ELR (cell line): ENCODE measurements around the gene RELL2.

Source experiments
- DNase-seq: peaks from one replicate; pipeline ENCODE4 v3.0.0-alpha.2; 2015; ENCODE audit warnings: low read depth

The RELL2 gene

DNA sequence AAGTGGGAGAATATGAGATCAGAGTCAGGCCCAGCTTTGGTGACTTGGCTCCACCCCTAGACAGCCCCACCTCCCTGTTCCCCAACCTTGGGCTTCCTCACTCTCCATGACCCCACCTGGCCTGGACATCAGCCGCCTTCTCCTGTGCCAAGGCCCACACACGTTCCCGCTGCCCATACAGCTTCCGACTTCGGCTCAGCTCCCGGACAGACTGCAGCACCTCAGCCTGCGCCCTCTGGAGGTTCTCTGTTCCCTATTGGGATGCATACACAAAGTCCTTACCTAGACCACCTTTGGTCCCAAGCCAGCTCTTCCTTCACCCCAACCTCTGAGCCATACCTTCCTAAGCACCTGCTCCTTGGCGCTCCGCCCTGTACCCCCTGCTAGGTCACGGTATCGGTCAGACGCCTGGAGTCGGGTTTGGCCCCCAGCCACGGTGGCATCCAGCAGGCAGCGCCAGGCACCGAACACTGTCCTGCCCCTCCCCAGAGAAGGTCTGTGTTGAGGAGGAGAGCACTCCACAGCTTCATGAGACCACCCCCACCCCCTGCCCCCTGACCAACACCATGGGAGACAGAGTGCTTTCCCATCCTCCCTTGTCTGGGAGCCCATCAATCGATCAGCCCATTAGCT is 12.4 kb downstream of the RELL2 start:
- no peak for DNase-seq

DNA sequence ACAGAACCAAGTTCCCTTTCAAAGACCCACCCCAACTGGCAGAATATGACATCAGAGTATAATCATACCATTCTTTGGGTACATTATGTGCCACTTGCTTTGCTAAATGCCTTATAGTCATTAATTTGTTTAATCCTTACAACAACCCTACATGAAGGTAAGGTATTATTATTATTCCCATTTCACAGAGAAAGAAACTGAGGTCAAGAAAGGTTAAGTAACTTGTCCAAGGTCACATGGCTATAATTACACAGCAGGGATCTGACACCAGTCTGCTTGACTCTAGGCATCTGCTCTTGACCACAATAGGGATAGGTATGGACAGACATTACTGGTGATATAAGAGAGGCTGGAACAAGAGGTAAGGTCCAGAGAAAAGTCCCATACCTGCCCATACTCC is 13.2 kb downstream of the RELL2 start:
- DNase-seq: no peak

DNA sequence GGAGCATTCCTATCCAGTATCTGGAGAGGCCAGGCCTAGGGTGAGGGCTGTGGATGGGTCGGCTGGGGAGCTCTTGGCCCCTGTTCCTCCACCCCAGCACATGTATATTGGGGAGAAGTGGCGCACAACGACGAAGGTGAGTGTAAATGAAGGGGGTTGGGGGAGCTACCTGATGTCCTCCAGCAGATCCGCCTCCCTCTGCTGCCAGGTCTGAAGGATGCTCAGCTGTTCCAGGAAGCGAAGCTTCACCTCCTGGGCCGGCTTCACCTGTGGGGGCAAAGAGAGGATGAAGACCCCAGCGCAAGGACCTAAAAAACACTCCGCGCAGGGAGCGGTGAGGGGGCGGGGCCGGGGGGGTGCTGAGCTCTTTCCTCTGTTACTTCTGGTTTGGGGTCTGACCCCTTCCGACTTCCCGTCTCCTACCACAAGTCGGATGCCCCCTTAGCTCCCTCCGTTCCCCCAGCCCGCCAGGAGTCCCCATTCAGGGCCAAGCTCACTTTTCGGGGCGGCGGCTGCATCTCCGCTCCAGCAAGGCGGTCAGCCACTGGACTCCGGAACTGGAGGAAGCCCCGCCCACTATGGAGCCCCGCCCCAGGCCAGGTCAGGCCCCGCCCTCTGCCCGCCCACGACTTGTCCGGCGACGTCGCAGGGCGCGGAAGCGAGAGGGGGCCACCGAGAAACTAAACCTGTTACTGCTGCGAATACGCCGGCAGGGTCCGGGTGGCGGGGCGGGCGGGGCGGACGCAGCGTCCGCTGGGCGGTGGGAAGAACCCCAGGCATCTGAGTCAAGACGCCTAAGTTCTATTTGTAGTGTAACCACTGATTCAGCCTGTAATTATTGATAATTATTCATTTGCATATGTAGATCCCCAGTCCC is 14.3 kb downstream of the RELL2 start, which contains the start of gene FCHSD1:
Gene FCHSD1 (minus strand): TSS at position 568 of the 877 bp plus-strand sequence. CDS start 50 bp downstream, at position 518.
- DNase-seq: peak; percentile 83

DNA sequence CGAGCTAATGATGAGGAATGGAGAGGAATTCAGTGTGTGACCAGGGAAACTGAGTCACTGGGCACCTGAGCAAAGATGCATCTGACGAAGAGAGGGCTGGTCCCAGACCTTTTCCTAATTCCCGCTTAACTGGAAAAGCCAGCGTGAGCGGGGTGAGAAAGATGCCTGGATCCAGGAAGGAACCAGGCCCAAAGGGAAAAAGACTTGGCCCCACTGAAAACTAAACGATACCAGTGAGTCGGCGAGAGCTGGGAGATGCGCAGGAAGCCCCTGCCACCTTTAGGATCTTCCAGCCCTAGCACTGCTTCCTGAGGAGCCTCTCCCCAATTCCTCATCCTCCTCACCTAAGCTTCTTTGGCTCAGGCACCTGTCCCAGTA is 14.9 kb downstream of the RELL2 start:
- no peak for DNase-seq

DNA sequence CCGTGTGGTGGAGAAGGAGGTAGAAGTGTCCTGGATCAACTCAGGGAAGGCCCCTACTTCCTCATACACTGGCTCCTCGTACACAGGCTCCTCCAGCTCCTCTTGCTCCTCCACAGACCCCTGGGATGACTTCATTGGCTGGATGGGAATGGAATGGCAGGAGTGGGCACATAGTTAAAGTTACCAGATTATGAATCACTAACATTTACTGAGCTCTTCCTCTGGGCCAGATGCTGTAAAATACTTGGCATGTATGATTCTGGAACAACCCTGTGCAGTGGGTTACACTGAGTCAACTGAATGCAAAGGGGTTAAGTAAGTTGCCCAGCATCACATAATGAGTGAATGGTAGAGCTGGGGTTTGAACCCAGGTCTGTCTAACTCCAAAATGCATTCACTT is 17.5 kb downstream of the RELL2 start:
- DNase-seq: peak; percentile 90

DNA sequence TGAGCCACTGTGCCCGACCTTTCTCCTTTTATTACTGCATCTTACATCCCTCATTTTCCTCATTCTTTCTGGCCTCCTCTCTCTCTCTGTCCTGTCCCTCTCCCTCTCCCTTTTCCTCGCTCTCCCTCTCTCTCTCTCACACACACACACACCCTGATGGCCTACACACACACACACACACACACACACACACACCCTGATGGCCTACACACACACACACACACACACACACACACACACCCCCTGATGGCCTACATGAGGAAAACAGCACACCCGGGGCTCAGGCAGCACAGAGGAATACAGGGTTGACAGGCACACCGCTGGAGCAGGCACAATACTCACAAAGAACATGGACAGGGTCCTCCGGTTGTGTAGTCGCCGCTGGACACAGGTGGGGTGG is 18.2 kb downstream of the RELL2 start:
- no peak for DNase-seq

DNA sequence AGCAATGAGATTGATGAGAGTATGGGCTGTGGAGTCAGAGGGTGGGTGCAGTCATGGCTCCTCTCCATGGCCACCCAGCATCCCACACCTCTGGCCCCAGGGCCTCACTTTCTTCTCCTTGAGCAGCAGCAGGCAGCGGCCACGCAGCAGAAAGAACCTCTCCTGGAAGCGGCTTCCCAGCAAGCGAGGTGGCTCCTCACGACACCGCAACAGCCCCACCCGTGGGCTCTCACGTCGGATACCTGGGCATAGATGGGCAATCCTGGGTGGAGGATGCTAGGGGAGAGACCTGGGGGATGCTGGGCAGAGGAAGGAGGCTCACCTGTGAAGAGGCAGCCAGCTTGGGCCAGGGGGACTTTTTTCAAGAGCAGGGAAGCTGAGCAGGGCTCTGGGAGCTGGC is 19.6 kb downstream of the RELL2 start:
- DNase-seq: no peak

DNA sequence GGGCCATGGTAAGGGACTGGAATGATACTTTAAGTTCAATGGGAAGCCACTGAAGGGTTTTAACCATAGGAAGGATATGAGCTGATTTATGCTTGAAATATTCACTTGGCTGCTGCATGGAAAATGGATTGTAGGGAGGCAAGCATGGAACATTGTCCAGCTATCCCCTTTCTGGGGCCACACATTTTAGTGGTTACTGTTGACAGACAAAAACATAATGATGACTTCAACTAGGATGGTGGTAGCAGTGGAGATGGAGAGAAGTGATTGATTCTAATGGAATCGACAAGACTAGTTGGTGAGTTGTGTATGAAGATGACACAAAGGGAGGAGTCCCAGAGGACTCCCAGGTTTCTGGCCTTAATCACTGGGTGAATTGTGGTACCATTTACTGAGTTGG is 20.6 kb downstream of the RELL2 start:
- no peak for DNase-seq

DNA sequence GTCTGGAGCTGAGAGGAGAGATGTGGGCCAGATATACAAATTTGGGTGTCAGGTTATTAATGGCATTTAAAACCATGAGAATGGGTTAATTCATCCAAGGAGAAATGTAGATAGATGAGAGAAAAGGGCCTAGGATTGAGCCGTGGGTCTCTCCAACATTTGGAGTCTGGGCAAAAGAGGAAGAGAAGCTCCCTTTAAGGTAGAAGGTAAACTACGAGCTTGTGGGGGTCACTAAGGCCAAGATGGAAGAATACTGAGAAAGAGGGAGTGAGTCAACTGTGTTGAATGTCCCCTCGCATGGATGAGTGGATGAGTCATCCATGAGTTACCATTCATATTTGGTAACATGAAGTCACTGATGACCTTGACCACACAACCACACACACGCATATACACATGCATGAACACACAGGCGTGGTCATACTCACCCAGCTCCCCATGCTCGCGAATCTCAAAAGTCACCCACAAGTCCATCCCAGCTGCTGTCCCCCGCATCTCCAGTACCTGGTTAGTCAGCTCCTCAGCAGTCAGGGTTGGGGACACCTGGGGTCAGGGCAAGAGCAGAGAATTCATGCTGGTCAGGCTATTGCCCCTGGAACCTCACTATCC is 21.2 kb downstream of the RELL2 start:
- peak; percentile 99 for DNase-seq

DNA sequence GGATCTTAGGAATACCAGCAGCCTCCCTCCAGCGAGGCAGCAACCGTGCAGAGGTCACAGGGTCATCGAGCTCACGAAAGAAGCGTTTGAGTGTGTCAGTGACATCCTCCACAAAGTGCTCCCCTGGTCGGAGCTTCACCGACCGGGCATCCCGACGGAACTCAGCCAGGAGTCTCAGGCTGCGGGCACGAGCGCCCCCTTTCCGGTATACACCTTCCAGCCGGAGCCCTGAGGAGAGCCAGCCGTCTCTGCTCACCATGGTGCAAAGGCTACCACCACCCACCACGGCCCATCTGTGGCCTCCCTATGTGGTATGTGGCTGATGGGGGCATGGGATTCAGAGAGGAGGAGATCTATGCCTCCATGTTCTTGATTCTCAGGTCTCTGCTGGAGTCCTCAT is 25.2 kb downstream of the RELL2 start:
- no peak for DNase-seq

DNA sequence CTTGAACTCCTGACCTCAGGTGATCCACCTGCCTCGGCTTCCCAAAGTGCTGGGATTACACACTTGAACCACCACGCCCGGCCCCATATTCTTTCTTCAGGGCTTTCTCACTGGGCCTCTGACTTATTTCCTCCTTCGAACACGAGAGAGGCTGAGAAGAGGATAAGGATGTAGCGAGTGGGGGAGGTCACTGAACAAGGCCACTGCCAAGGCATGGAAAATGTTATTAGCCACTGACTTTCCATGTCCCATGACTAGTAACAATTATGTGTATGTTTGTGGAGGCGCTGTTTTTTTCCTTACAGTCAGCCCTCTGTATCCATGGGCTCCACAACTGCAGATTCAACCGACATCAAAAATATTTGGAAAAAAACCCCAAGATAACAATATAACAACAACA is 26.7 kb downstream of the RELL2 start:
- DNase-seq: no peak

DNA sequence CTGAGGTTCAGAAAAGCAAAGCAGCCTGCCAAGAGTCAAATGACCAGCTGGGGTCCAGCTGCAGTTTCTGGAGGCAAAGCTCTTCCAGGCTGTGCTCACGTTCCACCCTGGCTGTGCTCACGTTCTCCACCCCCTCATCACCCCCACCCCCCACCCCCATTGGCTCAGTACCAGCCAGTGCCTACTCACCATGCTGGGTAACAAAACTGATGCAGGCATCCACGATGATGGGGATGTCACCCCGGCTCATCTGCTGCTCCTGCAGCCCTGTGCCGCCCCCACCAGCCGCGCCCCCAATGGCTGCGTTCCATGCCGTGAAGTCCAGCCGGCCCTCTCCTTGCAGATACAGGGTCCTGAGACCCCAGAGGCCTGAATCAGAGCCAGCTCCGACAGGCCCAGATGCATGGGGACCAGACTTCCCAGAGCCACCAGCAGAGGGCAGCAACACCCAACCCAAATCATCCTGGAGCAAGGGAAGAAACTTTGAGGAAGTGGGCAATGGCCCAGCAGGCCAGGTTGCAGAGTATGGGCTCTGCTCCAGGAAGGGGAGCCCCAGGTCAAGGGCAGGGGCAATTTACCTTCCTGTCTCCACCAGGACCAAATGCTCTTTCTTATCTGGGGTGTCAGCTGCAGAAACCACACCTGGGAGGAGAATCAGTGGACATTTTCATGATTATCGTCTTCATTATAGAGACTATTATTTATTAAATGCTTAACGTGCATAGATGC is 28.1 kb downstream of the RELL2 start:
- peak; percentile 72 for DNase-seq

DNA sequence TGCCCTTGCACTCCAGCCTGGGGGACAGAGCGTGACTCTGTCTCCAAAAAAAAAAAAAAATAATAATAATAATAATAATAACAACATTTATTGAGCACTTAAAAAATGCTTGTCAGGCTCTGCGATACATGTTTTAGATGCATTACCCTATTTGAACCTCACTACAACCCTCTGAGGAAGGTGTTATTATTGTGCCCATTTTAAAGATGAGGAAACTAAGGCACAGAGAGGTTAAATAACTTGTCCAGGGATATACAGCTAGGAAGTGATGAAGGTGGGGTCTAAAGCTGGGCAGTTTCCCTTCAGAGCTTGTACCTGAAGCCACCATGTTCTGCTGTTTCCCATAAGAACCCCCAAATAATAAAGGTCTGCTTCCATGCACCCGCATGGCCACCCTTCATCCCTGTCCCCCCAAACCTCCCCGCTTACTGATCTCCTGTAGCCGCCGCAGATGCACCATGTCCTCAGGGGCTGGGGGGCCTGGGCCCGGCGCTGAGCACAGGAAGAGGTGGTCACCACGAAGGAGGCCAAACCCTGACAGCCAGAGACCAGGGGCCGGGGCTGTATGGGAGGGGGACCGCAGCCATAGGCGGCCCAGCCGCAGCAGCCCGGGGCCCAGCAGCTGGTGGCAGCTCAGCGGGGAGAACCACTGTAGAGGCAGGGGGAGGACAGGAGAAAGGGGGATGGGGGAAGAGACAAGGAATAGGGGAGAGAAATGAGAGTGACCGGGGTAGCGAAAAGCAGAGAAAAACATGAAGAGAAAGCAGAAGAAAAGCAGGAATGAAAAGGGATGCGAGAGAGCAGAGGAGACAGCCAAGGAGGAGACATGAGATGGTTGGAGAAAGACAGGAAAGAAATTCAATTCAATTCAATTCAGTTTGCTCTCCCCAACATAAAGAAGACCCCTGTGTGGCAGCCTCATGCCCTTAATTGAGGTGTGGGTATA is 29.5 kb downstream of the RELL2 start:
- no peak for DNase-seq

DNA sequence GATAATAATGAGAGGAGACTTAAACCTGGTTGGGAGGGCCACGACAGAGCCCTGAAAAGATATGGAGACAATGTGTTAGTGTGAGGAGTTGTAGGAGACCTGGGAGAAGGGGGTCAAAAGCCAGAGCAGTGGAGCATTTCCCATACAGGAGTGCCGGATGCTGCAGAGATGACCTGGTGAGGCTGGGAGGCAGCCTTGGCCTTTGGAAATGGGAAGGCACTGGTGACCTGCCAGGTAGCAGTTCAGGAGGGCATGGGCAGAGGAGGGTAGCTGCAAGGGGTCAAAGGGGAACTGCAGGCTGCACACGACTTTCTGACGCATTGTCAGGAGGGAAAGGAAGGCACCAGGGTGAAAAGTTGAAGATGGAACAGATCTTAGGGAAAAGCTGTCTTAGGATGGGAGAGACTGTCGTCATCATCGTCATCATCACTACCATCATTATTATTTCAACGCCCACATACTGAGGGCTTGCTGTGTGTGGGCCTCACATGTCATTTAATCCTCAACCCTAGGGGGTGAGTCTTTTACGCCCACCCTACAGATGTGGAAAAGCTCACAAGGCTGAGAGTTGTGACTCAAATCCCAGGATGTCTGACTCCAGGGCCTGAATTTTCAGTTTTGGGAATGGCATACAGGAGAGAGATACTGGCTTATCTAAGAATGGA is 31.9 kb downstream of the RELL2 start:
- no peak for DNase-seq

DNA sequence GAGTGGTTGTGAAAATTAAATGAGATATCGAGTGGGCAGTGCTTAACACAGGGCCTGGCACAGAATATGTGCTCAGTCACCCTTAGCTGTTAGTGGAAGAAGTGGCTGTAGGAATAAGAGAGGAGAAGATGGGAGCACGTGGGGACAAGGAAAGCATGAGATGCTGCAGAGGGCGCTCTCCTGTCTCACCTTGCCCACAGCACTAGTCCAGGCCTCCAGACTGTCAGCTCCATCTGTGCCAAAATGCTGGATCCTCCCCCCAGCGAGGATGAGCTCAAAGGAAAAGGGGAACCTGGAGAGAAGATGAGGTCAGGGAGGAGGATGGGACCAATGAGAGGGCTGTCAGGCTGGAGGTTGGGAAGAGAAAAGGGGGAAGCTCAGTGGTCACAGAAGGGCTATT is 32.7 kb downstream of the RELL2 start:
- DNase-seq: no peak

DNA sequence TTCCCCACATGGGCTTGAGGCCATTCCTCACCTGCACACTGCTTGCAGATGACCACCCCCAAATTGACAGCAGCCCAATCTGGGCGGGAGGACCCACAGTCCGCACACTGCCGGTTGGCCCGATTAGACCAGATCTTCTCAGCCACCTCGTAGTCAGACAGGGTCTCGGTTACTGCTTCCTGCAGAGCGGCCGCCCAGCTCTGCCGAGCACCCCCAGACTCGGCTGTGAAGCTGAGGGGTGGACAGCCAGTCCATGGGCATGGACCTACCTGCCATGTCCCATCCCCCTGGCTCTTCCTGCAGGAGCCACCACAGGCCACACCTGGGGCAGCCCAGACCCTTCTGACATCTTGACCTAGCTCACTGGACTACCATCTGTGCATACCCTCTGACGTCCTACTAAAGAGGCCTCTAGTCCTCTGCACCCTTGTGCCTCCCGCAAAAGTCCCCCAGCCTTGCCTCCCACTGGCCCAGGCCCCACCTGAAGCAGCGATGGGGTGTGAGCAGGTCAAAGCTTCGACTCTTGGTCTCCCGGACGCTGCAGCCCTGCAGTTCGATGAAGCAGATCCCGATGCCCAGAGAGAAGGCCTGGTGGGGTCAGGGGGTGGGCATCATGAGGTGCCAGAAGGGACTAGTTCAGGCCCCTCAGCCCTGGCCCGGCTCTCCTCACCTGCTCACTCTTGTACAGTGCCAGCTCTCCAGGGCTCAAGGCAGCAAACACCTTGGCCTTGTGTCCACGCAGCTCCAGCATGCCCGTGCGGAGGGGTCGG is 35.5 kb downstream of the RELL2 start:
- no peak for DNase-seq

DNA sequence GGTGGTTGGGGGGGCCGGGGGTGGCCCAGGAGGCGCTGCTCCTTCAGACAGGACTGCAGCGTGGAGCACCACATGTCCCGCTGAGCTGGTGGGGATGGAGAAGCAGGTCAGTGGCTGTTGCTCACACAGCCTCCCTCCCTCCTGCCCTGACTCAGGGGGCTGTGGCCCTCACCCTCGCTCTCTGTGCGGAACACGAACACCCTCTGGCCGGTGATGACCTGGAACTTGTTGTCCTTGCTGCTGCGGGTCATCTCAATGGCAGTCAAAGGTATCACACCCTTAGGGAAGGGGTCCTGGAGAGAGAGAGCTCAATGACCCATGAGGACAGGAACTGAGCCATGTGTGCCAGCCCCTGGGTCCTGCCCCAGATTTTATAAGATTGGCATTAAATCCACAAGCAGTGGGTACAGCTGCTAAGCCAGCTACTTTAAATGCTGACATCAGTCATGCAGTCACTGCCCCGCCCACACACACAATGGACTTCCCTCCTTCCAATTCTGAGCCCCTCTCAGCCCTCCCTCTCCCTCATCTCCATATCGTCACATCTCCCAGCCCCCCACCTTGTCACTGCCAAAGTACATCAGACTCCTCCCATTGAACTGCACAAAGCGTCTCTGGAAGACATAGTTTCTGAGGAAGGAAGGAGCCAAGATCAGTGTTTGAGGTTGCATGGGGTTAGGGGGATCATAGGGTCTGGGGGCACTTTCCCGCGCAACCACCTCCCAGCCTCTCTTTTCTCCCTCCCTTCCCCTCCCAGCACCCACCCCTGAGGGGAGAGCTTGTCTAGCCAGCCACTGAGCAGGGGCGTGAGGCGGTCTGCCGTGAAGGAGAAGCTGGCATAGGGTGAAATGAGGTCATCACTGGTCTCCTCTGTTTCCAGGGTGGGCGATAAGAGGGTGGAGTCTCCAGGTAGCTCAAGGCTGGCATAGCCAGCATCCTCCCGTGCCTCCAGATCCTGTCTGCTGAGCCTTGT is 36.3 kb downstream of the RELL2 start:
- no peak for DNase-seq

DNA sequence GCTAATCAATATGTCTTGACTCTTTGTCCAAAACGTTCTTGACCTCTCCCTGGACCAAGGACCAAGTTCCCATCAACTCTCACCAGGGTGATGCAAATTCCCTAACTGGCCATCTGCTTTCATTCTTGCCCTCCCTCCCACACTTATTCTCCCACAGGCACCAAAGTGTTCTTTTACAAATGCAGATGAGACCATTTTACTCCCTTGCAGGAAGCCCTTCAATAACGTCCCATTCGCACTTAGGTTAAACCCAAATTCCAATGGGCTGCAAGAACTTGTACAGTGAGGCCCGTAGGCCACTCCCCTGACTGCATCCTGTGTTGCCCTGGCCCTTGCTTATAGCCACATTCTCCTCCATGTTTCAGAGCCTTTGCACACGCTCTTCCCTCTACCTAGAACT is 38.0 kb downstream of the RELL2 start:
- DNase-seq: no peak

DNA sequence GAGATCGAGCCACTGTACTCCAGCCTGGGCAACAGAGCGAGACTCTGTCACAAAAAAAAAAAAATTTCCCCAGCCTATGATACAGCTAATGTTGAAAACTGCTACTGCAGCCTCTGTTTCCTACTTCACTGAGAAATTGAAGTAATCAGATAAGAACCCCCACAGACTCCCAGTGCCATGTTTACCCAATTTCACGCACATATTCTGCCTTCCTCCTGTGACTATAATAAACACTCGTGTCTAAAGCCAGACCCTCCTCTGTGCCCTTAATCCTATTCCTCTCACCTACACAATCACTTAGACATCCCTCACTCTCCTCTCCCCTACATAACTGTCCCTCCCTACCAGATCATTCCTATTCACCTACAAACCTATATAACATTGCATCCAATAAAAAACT is 38.9 kb downstream of the RELL2 start:
- DNase-seq: no peak
